Endothelial cell of hepatic sinusoid (primary cell): ENCODE data around the gene FBXW8.

Experiments used
- in situ Hi-C: cut with HindIII; loops from 2 replicates; pipeline ENCODE4 v1.10.0; 2017; ENCODE audit warnings: low sequenced_read_pairs

FBXW8 gene

DNA sequence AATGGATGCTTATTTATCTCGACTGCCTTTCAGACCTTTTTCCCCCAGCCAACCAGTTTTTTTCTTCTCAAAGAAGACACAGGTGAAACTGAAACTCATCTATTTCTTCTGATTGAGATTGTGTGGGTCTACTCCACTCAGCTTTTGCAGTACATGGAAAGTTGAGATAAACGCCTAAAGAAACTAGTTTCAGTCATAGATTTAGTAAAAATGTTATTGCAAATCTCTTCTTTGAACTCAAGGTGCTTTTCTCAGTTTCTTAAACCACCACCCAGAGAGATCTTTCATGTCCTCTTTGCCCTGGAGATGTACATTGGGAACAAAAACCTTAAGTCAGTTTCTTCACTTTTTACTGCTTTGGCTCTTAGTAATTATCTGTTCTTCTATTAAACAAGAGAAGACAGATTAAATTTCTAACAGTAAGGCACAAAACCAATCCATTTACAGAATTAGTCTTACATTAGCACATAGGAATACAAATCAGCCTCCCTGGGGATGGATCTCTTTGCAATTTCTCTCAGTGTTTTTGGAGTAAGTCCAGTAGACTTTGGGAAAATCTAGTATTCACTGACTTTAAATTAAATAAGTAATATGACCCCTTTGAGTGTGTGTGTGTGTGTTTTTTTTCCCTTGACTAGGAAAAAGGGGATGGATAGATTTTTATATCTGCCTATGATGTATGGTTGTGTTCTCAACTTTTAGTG, 11.6 kb downstream of the FBXW8 start:
- in situ Hi-C loops = no loop called here

DNA sequence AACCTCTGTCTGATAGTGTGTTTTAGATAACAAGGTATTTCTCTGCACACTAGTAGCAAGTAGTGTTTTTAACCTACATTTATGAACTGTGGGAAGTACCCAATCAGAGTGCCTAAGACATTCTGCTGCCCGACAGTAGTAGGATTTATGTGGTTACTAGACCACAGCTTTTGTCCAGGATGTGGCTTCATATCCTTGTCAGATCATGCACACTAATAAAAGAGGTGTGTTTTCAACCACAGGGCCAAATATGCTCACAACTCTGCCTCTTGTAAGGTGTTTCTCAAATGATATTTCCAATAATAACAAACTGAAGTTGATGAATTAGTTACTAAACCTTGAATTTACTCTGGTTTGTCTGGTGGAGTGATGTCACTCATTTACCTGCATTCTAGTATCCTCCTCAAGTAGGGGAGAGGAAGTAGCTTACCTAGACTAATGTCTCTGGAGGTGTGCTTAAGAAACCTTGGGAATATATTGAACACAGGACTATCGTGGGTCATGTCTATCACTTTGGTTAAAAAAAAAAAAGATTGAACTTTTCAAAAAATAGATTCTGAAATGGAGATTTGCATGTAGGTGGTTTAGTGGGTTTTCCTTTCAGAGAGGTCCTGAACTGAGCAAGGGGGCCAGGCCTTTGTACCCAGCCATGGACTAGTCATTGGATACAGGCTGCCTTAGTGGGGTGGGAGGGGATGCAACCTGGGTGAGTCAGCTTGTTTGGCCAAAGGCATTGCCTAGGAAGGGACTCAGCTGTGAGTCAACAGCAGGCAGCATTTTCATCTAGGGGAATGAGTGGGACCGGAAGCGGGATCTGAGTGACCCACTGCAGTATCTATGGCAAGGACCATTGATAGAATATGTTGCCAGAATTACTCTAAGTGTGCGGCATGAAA, 14.1 kb downstream of the FBXW8 start:
- in situ Hi-C loops = no loop called here

DNA sequence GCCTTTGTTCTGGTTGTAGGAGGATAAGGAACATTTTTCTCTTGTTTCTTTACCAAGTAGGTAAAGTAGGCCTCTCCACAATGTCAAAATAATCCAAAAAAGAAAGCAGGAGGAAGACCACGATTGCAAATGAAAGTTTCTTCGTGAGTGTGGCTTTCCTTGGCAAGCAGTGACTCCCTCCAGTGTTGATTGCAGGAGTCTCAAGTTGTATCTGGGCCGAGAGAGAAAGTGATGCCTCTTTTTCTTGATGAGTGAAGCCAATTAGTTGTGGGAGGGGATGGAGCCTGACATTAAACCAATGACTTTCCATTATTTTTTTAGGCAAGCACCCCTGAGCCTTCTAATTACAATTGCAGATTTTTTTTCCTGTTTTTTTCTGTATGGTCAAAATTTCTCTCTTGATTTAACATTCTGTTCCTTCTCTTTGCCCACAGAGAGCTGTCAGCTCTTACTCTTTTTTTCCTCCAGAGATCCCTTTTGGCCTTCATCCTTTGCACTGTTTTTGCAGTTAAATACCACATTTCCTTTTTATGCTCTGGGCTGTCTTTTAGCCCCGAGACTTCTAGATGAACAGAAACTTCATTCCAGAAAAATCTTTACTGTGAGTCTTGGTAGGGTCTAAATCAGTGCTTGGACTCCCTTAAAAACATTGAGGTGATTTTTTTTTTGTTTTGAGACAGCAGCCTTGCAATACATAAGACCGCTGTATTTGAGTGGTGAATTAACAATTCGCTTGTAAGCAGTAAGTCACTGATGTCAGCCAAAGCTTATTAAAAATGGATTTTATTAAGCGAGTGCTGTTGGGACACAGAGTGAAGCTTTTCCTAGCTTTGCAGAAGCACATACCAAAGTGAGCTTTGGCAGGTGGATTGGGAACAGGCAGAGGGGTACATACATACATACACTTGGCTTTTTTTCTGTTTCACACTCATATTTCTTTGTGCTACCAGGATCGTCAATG, 15.8 kb downstream of the FBXW8 start:
- in situ Hi-C loops = no loop called here

DNA sequence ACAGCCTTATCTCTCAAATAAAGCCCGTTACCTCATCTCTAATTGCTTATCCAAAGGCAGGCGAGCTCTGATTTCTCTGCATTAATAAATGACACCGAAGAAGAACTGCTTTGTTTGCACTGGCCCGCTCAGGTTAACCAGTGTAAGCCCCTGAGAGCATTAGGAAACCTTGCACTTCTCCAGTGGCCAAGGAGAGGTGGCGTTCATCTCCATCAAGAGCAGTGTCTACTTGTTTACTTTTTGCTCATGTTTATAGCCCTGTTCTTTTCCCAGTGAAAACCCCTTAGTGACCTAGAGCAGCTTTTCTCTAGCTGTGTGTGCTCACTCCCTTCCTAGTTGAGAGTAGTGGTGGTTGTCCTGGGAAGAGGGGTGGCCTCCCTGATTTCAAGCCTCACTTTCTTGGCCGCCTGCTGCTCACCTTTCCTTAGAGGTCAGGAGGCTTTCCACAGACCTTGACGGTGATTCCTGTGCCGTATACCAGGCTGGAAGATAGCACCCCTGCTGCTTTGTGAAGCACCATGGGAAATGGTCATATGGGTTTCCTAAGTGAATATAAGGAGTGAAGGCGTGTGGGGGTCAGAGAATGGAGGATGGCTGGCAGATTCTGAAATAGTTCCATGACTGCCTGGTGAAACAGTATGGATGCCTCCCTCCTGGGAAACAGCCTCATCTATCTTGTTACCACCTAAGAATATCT, 16.6 kb downstream of the FBXW8 start:
- in situ Hi-C loops = no loop called here

DNA sequence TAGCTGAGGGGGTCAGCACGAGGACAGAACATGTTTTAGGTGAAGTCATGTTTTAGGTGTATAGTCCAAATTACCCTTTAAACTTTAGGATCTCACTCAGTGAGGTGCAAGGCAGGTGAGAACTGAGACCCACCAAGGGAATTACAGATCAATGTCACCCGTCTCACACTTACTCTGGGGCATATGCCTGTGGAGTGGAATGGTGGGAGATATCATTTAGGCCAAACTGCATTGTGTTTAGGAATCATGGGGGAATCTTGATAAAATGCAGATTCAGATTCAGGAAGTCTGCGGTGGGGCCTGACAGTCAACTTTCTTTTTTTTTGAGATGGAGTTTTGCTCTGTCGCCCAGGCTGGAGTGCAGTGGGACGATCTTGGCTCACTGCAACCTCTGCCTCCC, 17.8 kb downstream of the FBXW8 start:
- in situ Hi-C loops = no loop called here

DNA sequence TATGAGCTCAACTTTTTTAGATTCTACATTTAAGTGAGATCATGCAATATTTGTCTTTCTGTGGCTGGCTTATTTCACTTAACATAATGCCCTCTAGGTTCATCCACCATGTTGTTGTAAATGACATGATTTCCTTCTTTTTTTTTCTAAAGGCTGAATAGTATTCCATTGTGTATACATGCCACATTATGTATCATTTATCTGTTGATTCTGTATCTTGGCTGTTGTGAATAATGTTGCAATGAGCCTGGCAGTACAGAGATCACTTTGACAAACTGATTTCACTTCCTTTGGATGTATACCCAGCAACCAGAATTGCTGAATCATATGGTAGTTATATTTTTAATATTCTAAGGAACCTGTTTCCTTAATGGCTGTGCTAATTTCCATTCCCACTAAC, 19.1 kb downstream of the FBXW8 start:
- in situ Hi-C loops = no loop called here

DNA sequence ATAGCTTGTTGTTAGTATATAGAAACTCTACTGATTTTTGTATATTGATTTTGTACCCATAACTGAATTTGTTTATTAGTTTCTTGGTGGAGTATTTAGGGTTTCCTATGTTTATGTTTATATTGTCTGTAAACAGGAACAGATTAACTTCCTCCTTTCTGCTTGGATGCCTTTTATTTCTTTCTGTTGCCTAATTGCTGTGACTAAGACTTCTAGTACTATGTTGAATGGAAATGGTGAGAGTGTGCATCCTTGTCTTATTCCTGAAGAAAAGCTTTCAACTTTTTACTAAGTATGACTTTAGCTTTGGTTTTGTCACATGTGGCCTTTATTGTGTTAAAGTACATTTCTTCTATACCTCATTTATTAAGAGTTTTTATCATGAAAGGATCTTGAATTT, 20.9 kb downstream of the FBXW8 start:
- in situ Hi-C loops = no loop called here

DNA sequence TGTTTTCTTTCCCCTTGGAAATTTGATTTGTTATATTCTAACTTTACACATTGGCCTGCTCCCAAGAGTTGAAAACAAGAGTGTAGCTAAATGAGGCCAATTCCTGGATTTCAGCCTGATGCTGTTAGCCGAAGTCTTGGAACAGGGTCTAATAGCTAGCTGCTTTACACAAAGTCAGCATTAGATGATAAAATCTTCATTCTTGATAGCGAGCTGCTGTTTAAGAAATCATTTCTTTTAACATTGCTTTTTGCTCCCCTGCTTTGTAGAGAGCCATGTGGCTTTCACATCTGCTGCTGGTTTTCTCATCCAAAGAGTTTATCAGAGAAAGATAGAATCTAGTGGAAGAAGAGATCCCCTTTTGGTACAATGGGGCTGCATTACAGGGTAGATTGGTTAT, 22.3 kb downstream of the FBXW8 start:
- in situ Hi-C loops = no loop called here

DNA sequence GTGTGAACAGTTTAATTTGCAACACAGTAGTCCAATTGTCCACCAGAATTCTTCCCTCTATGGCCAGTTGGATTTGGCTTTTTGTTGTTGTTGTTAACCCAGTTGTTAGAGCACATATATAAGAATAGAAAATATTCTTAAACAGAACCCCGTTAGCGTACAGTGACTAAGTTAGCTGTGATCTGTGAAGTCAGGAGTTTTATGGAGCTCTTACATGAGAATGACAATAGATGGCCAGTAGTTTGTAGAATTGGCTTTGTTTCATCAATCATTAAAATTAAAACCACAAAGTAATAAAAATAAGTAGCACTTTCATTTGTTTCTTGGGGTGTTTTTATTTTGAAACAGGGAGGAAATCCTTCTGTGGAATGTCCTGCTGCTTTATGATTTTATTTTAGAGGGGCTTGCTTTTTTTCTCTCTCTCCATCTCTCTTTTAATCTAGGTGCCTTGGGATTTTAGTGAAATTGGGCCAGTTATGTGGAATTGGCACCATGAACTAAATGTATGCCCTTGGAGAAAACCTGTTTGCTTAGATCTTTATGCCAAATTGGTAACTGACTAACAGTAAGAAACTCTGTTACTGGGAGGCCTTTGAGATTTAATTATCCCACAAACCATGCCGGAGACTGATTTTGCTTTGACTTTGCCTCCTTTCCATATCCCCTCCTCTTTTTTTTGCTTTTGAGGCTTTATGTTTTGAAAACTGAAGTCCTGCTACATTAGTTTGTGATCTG, 22.9 kb downstream of the FBXW8 start:
- in situ Hi-C loops = no loop called here

DNA sequence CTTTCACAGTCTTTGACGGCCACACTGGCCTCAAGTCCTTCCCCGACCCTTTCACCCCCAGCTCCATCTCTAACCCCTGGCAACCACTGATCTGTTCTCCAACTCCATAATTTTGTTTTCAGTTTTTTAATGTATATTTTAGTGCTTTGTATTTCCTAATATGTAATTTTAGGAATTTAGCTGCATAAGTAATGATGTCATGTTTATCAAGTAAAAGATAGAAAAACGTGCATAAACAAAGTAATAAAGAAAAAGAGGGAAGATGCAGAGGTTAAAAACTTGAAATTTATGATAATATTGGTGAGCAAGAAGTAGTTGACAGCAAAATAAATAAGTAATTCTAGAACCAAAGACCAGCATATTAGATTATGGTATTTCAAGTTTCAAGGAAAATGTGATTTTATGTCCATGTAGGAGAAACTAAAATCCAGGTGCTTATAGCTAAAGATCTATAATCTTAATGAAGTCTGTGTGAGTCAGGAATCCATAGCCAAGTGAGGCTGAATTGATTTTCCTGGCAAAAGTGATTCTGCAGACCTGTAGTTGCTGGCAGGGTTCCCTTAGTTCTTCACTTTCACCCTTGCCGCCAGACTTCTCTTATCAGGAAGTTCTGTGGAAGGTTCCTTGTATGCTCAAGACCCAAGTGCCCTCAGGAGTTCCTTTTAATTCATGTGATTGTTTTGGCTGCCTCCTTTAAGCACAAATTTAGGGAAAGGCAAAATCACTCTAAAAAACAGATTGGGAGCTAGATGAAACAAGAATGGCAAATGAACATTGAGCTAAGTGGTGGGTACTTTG, 24.4 kb downstream of the FBXW8 start:
- in situ Hi-C loops = no loop called here

DNA sequence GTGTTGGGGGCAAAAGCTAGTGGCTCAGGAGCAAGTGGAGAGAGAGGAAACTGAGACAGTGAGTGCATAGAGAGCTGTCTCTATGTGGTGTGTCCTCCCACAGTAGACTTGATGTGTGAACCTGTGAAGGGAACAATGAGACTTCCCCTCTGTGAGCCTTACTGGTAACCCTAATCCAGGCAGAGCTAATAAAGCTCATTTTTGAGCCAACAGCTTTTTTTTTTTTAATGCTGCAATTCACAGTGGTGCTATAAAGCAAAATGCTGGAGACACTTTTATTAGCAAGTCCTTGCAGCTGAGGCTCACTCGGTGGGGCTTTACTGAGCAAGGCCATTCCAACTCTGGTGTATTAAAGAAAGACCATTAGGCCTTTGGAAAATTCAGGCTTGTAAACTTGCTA, 26.9 kb downstream of the FBXW8 start:
- in situ Hi-C loops = no loop called here

DNA sequence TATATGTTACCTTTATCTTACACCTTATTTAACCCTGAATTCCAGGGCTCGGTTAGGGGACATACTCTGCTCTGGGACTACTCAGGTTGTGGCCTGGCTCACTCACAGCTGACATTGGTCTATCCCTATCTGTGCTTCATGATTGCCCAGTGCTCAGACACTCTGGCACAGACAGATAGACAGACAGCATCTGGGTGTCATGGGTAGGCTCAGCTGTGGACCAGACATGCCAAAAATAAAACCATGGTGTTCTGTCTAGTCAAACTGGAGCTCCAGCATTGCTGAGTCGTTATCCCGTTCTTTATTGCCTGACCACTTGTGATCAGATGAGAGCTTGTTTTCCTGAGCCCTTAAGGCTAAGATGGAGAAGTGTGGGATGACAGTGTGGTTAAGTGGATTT, 29.0 kb downstream of the FBXW8 start:
- in situ Hi-C loops = no loop called here

DNA sequence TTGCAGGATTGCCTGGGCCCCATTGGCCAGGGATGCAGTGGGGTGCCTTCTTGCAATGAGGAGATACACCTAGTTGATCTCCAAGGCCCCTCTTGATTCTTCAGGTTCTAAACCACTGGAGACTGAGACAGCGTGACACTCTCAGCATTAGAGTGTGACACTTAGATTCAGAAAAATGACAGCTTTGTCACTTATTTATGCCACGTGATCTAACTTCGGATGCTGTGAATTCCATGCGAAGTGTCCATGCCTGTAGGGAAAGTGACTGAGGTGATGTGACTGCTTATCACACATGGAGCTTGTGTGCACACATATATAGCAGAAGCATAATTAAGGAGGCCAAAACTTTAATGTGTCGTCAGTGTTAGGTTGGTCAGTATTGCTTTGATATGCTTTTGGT, 30.4 kb downstream of the FBXW8 start:
- in situ Hi-C loops = no loop called here

DNA sequence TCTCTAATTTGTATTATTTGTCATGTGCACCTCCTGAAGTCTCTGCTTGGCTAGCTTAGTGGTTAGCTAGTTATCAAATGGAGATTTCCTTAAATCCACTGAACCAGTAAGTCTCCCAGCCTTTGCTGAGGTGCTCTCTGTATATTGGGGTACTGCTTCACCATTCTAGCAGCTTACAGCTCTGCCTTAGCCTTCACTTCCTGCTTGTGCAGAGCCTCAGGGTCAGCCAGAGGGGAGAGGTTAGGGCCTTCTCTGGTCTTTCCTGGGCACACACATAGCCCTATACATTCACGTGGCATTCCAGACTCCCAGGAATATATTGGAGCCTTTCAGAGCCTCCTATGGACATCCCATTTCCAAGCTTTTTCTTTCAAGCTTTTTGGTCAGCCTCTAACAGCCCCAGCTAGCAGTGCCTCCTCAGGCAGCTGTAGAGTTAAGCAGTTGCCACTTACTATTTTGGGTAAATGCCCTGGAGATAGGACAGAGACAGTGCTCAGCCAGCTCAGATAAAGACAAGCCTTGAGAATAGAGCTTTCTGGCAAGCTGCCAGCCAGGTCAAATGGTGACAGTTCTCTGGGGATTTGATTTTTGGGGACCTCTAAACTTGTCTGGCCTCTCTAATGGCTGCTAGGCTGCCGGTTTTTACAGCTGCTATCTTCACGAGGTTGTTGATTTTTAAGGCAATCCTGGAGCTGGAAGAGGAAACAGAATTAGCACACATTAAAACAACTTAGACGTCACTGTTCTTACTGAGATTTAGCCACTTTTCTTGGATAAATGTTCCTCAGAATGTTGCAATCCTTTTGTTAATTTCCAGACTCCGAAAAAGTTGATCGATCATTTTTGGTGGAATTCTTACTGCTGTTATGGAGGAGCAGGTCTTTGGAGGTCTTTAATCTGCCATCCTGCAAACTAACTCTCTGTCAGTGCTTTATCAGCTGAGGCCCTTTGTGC, 32.9 kb downstream of the FBXW8 start:
- in situ Hi-C loops = no loop called here

DNA sequence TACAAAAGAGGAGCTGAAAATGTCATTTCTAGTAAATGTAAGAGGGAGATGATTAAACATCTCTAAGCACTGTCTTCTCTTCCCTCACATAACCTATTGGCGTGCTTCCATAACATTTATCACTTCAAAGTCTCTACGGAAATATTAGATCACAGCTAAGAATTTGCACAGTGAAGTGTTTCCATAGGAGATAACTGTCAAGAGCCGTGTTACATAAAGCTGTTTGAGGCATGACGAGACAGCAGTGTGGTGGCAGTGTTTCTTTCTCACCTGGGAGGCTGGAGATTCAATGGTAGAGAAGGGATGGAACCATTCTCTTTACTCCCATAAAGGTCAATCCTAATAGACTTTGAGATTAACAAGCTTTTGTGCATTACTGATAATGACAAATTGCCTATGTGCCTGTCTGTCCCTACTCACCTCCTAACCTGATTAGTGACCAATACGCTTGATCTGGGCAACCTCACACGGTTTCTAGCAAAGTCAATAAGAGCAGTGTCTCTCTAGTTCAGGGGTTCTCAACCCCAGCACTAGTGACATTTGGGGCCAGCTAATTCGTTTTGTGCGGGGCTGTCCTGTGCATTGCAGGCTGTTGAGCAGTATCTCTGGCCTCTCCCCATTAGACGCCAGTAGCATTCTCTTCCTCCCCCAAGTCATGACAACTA, 35.3 kb downstream of the FBXW8 start:
- in situ Hi-C loops = no loop called here

DNA sequence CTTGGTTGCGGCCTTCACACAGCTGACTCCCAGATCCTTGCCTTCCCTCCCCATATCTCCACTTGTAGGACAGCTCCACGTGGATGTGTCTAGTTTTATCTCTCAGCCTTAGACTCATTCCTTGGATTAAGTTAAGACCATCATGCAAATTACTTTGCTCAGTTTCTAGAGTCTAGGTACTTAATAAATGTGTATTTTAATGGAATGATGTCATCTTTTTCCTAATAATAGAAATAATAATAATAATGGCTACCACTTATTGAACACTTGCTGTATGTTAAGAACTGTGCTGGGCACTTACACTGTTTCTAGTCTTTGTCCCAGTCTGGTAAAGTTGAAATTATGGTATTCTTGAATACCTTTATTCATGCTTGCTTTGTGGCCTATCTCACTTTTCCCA, 37.5 kb downstream of the FBXW8 start:
- in situ Hi-C loops = no loop called here

DNA sequence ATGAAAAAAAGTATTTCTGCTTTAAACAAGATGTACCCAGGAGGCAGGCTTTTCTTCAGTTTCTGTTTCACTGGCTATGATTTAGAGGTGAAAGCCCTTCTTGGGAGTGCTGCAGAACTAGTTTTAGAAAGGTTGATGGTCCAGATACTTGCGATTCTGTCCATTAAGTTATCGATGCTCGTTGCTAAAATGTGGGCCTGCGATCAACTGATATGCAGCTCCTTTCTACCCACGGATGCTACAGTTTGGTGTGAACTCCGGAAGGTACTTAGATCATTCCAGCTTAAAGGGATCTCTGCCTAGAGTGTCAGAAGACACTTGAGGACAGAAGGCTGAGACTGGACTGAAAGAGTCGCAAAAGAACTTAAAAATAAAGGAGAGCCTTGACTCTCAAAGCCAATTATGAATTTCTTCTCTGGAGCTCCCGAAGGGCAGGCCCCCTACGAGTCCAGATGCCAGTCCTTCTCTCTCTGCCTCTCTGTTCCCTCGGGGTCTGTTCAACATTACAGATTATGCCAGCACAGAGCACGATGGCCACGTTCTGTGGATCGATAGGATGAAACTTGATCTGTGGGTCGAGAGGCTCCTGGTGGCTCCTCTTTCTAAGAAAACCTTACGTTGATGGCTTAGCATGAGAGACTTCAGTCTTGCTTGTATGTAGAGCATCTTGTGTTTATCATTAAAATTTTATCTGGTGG, 40.0 kb downstream of the FBXW8 start:
- in situ Hi-C loops = no loop called here
